Measurements from ENCODE around the gene TRMT61A. TPM values are rescaled to one million over a fixed set of nuclear protein-coding genes. Genes with fewer than 3 reads are reported as not detected.

The TRMT61A gene
- polyA plus RNA-seq, 4 donors = 4.9 to 16.5 (median 7.7) TPM

DNA sequence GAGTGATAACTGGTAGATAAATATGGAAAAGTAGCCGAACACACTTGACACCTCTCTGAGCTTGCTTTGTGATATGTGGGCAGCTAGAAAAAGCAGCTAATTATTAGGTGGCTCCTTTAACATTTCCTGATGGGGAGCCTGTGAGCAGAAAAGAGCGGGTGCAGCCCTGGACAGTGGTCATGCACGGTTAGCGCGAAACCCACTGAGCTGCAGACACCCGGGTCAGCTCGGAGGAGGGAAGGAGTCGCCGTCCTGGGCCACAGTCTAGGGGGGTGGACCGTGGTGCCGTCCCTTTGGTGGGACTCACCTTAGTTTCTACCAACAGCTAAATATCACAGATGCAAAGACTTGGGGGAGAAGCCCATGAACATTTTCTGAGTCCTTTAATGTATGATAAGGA, 40.4 kb downstream of the TRMT61A start:
- no peak for DNase-seq
- Histone ChIP-seq H3K4me3 (ENCODE audit: low read depth in 1 of 3, low read length in 3 of 3) (no peak overlapping the region), H3K9me3 (ENCODE audit: control insufficient read depth in 2 of 2, insufficient read depth in 1 of 2, low read depth in 1 of 2, low read length in 1 of 2) (no peaks in the 10 kb centered on the region), H3K27ac (ENCODE audit: low read depth in 1 of 3, low read length in 2 of 3) (no peak overlapping the region), H3K4me1 (ENCODE audit: control insufficient read depth in 3 of 3, insufficient read depth in 2 of 3, low read depth in 1 of 3, low read length in 2 of 3) (no peaks in the 10 kb centered on the region), H3K27me3 (ENCODE audit: control insufficient read depth in 3 of 3, insufficient read depth in 3 of 3, low read length in 3 of 3) (no peaks in the 10 kb centered on the region), H3K36me3 (ENCODE audit: control insufficient read depth in 3 of 3, insufficient read depth in 2 of 3, low read depth in 1 of 3, low read length in 3 of 3) (peaks cover 0 to 39% (median 0%) of the 10 kb centered on the region in 3 donors)
- FAIRE-seq = no peak
- WGBS, 3 donors = 81 to 85% (median 83%) methylated on average over 11 of the region's 11 CpGs

GRCh38 chr14:103574104-103574503, 45.1 kb downstream of the TRMT61A start:
- FAIRE-seq (no peak), DNase-seq (no peak)
- Histone ChIP-seq H3K4me1 (ENCODE audit: control insufficient read depth in 3 of 3, insufficient read depth in 2 of 3, low read depth in 1 of 3, low read length in 2 of 3) (peaks cover 0 to 5% (median 0%) of the 10 kb centered on the region in 3 donors), H3K4me3 (ENCODE audit: low read depth in 1 of 3, low read length in 3 of 3) (no peak overlapping the region), H3K27ac (ENCODE audit: low read depth in 1 of 3, low read length in 2 of 3) (no peak overlapping the region), H3K27me3 (ENCODE audit: control insufficient read depth in 3 of 3, insufficient read depth in 3 of 3, low read length in 3 of 3) (no peaks in the 10 kb centered on the region), H3K9me3 (ENCODE audit: control insufficient read depth in 2 of 2, insufficient read depth in 1 of 2, low read depth in 1 of 2, low read length in 1 of 2) (no peaks in the 10 kb centered on the region), H3K36me3 (ENCODE audit: control insufficient read depth in 3 of 3, insufficient read depth in 2 of 3, low read depth in 1 of 3, low read length in 3 of 3) (peaks cover 0 to 52% (median 2%) of the 10 kb centered on the region in 3 donors)
- WGBS, 3 donors = 73 to 77% (median 76%) methylated on average over 6 of the region's 6 CpGs

DNA sequence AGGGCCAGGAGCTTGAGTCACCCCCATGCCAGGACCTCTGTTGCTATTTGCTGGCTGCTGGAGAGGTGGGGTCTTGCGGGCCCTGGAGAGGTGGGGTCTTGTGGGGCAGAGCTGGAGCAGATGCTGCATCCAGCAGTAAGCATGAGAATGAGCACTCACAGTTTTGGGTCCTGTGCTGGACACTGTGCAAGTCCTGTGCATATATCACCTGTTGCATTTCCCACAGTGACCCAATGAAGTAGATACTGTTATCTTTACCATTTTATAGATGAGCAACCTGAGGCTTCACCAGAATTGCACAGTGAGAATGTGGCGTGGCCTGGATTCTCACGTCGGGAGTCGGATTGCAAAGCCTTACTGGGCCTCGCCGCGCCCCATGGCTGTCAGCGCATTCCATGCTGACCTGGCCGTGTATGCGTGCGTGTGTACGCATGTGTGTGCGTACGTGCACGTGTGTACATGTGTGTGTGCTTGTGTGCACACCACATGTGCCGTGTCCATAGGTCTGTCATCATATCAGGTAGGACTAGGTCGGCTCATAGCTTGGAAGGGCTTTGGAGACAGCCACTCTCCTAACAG, 45.8 kb downstream of the TRMT61A start:
- Histone ChIP-seq H3K27ac (ENCODE audit: low read depth in 1 of 3, low read length in 2 of 3) (no peak overlapping the region), H3K4me3 (ENCODE audit: low read depth in 1 of 3, low read length in 3 of 3) (no peak overlapping the region), H3K27me3 (ENCODE audit: control insufficient read depth in 3 of 3, insufficient read depth in 3 of 3, low read length in 3 of 3) (no peaks in the 10 kb centered on the region), H3K4me1 (ENCODE audit: control insufficient read depth in 3 of 3, insufficient read depth in 2 of 3, low read depth in 1 of 3, low read length in 2 of 3) (peaks cover 0 to 5% (median 0%) of the 10 kb centered on the region in 3 donors), H3K36me3 (ENCODE audit: control insufficient read depth in 3 of 3, insufficient read depth in 2 of 3, low read depth in 1 of 3, low read length in 3 of 3) (peaks cover 0 to 51% (median 2%) of the 10 kb centered on the region in 3 donors), H3K9me3 (ENCODE audit: control insufficient read depth in 2 of 2, insufficient read depth in 1 of 2, low read depth in 1 of 2, low read length in 1 of 2) (no peaks in the 10 kb centered on the region)
- WGBS, 3 donors = 91 to 94% (median 94%) methylated on average over 18 of the region's 18 CpGs
- DNase-seq (no peak), FAIRE-seq (no peak)

DNA sequence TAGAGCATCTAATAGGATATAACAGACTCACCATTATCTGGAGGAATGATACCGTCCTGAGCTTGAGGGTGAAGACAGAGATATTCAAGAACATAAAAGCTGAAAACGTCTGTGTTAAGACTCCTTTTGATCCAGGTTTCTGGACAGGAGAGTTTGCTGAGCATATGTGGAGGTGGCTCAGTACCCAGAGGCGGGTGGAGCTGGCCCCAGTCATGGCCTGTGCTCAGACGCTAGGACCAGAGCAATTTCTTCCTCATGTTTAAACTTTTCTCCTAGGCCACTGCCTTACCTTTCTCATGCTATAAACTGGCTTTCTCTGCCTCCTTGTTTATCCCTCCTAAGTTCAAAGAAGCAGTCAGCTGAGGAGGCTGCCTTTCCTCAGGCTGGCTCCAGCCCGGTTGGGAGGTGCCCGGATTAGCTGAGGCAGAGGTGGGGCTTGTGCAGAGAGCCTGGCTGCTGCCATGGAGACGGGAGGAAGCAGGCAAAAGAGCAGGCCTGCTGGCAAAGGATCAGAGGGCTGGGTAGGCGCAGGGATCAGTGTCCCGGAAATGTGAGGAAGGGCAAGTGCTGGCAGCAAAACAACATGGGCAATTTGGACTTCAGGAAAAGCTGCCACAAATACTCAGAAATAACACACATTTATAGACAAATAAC, 47.5 kb downstream of the TRMT61A start:
- Histone ChIP-seq H3K4me1 (ENCODE audit: control insufficient read depth in 3 of 3, insufficient read depth in 2 of 3, low read depth in 1 of 3, low read length in 2 of 3) (peaks cover 0 to 5% (median 0%) of the 10 kb centered on the region in 3 donors), H3K27me3 (ENCODE audit: control insufficient read depth in 3 of 3, insufficient read depth in 3 of 3, low read length in 3 of 3) (no peaks in the 10 kb centered on the region), H3K27ac (ENCODE audit: low read depth in 1 of 3, low read length in 2 of 3) (peak overlapping the region in 2 of 3 donors; percentile 8 to 60), H3K36me3 (ENCODE audit: control insufficient read depth in 3 of 3, insufficient read depth in 2 of 3, low read depth in 1 of 3, low read length in 3 of 3) (peaks cover 0 to 56% (median 2%) of the 10 kb centered on the region in 3 donors), H3K4me3 (ENCODE audit: low read depth in 1 of 3, low read length in 3 of 3) (no peak overlapping the region), H3K9me3 (ENCODE audit: control insufficient read depth in 2 of 2, insufficient read depth in 1 of 2, low read depth in 1 of 2, low read length in 1 of 2) (no peaks in the 10 kb centered on the region)
- DNase-seq (peak; percentile 74 to 96), FAIRE-seq (no peak)
- WGBS, 3 donors = 14 to 35% (median 34%) methylated on average over 9 of the region's 9 CpGs

GRCh38 chr14:103578401-103579075, 49.5 kb downstream of the TRMT61A start:
- Histone ChIP-seq H3K27me3 (ENCODE audit: control insufficient read depth in 3 of 3, insufficient read depth in 3 of 3, low read length in 3 of 3) (no peaks in the 10 kb centered on the region), H3K4me3 (ENCODE audit: low read depth in 1 of 3, low read length in 3 of 3) (no peak overlapping the region), H3K36me3 (ENCODE audit: control insufficient read depth in 3 of 3, insufficient read depth in 2 of 3, low read depth in 1 of 3, low read length in 3 of 3) (peaks cover 0 to 52% (median 2%) of the 10 kb centered on the region in 3 donors), H3K4me1 (ENCODE audit: control insufficient read depth in 3 of 3, insufficient read depth in 2 of 3, low read depth in 1 of 3, low read length in 2 of 3) (peaks cover 0 to 5% (median 0%) of the 10 kb centered on the region in 3 donors), H3K9me3 (ENCODE audit: control insufficient read depth in 2 of 2, insufficient read depth in 1 of 2, low read depth in 1 of 2, low read length in 1 of 2) (no peaks in the 10 kb centered on the region), H3K27ac (ENCODE audit: low read depth in 1 of 3, low read length in 2 of 3) (no peak overlapping the region)
- no peak for DNase-seq
- 88 to 92% (median 91%) methylated on average over 12 of the region's 12 CpGs for WGBS, 3 donors
- FAIRE-seq = no peak

- peaks cover 0 to 46% (median 2%) of the 10 kb centered on the region in 3 donors for H3K36me3 ChIP-seq (ENCODE audit: control insufficient read depth in 3 of 3, insufficient read depth in 2 of 3, low read depth in 1 of 3, low read length in 3 of 3)
- H3K27ac ChIP-seq (ENCODE audit: low read depth in 1 of 3, low read length in 2 of 3) = no peak overlapping the region
- no peak overlapping the region for H3K4me3 ChIP-seq (ENCODE audit: low read depth in 1 of 3, low read length in 3 of 3)
- no peaks in the 10 kb centered on the region for H3K27me3 ChIP-seq (ENCODE audit: control insufficient read depth in 3 of 3, insufficient read depth in 3 of 3, low read length in 3 of 3)
- H3K9me3 ChIP-seq (ENCODE audit: control insufficient read depth in 2 of 2, insufficient read depth in 1 of 2, low read depth in 1 of 2, low read length in 1 of 2) = no peaks in the 10 kb centered on the region
- 93 to 98% (median 95%) methylated on average over 11 of the region's 11 CpGs for WGBS, 3 donors
- no peak for DNase-seq
- peaks cover 0 to 4% (median 0%) of the 10 kb centered on the region in 3 donors for H3K4me1 ChIP-seq (ENCODE audit: control insufficient read depth in 3 of 3, insufficient read depth in 2 of 3, low read depth in 1 of 3, low read length in 2 of 3)
- FAIRE-seq = no peak
Observed at GRCh38 chr14:103581206-103581605, 52.2 kb downstream of the TRMT61A start.

GRCh38 chr14:103581954-103582703, 53.1 kb downstream of the TRMT61A start:
- Histone ChIP-seq H3K4me1 (ENCODE audit: control insufficient read depth in 3 of 3, insufficient read depth in 2 of 3, low read depth in 1 of 3, low read length in 2 of 3) (no peaks in the 10 kb centered on the region), H3K9me3 (ENCODE audit: control insufficient read depth in 2 of 2, insufficient read depth in 1 of 2, low read depth in 1 of 2, low read length in 1 of 2) (no peaks in the 10 kb centered on the region), H3K36me3 (ENCODE audit: control insufficient read depth in 3 of 3, insufficient read depth in 2 of 3, low read depth in 1 of 3, low read length in 3 of 3) (peaks cover 0 to 38% (median 2%) of the 10 kb centered on the region in 3 donors), H3K27ac (ENCODE audit: low read depth in 1 of 3, low read length in 2 of 3) (no peak overlapping the region), H3K4me3 (ENCODE audit: low read depth in 1 of 3, low read length in 3 of 3) (no peak overlapping the region), H3K27me3 (ENCODE audit: control insufficient read depth in 3 of 3, insufficient read depth in 3 of 3, low read length in 3 of 3) (no peaks in the 10 kb centered on the region)
- FAIRE-seq (no peak), DNase-seq (no peak)
- 86 to 94% (median 88%) methylated on average over 24 to 26 of the region's 26 CpGs for WGBS, 3 donors

DNA sequence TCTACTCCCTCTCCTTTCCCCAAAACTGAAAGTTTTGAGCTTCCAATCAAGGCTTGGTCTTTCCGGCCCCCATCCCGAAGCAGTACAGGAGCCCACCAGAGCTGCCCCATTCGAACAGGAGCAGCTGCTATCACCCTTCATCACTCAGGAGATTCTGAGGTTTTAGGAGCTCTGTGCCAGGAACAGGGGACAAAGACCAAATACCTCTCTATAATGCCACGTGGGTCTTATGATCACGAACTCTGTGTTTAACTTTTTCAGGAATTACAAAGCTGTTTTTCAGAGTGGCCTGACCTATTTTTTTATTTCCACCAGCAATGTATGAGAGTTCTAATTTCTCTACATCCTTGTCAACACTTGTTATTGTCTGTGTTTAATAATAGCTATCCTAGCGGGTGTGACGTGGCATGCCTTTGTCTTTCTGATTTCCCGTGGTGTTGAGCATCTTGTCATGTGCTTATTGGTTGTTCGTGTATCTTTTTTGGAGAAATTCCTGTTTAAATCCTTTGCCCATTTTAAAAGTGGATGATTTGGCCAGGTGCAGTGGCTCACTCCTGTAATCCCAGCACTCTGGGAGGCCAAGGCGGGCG, 55.4 kb downstream of the TRMT61A start:
- Histone ChIP-seq H3K27ac (ENCODE audit: low read depth in 1 of 3, low read length in 2 of 3) (no peak overlapping the region), H3K36me3 (ENCODE audit: control insufficient read depth in 3 of 3, insufficient read depth in 2 of 3, low read depth in 1 of 3, low read length in 3 of 3) (peaks cover 0 to 43% (median 0%) of the 10 kb centered on the region in 3 donors), H3K4me1 (ENCODE audit: control insufficient read depth in 3 of 3, insufficient read depth in 2 of 3, low read depth in 1 of 3, low read length in 2 of 3) (no peaks in the 10 kb centered on the region), H3K4me3 (ENCODE audit: low read depth in 1 of 3, low read length in 3 of 3) (no peak overlapping the region), H3K27me3 (ENCODE audit: control insufficient read depth in 3 of 3, insufficient read depth in 3 of 3, low read length in 3 of 3) (no peaks in the 10 kb centered on the region), H3K9me3 (ENCODE audit: control insufficient read depth in 2 of 2, insufficient read depth in 1 of 2, low read depth in 1 of 2, low read length in 1 of 2) (no peaks in the 10 kb centered on the region)
- DNase-seq (no peak), FAIRE-seq (no peak)
- WGBS, 3 donors = 75 to 84% (median 81%) methylated on average over 11 of the region's 11 CpGs
